ENCODE data around the gene ADAMTS20.
"Not testable (repeated sequence)": the region's sequence is repeated elsewhere in the genome, so short reads cannot be mapped to it uniquely, and the experiment has no call there.

The ADAMTS20 gene

DNA sequence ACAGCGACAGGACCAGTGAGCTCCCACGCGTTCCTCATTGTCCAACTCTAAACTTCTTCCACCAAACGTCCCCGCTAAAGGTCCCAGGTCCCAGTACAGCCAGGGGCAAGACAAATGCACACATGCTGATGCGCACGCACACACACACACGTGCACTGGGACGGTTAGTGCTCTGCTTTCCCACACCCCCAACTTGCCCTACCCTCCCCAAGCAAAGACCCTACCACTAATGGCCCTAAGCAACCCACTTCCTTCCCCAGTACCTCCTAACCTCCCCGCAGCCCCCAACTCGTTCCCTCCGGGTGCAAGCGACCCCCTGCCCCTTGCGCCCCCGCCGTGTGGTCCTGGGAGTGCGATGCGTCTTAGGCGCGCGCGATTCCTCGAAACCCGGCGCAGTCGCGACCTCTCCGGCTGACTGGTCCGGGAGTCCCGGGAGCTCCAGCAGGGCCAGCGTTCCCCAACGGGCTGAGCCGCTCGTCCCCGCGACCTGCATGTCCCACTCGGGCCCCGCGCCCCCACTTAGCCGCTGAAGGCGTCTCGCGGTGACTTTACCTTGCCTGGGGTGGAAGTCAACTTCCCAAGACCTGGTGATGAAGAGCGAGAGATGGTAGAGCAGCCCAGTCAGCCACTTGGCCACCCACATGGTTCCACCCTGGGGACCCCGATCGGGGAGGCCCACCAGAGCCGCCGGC, 578 bp downstream of the ADAMTS20 start:
- H3K4me3 ChIP-seq (ENCODE audit: low read length) = peak overlapping the region; percentile 54
- TF ChIP-seq, protein P1, sequence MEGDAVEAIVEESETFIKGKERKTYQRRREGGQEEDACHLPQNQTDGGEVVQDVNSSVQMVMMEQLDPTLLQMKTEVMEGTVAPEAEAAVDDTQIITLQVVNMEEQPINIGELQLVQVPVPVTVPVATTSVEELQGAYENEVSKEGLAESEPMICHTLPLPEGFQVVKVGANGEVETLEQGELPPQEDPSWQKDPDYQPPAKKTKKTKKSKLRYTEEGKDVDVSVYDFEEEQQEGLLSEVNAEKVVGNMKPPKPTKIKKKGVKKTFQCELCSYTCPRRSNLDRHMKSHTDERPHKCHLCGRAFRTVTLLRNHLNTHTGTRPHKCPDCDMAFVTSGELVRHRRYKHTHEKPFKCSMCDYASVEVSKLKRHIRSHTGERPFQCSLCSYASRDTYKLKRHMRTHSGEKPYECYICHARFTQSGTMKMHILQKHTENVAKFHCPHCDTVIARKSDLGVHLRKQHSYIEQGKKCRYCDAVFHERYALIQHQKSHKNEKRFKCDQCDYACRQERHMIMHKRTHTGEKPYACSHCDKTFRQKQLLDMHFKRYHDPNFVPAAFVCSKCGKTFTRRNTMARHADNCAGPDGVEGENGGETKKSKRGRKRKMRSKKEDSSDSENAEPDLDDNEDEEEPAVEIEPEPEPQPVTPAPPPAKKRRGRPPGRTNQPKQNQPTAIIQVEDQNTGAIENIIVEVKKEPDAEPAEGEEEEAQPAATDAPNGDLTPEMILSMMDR (conservative IDR thresholded peaks at IDR 0.05; ENCODE audit: low read depth, low read length) = no peak
- no peak for DNase-seq (ENCODE audit: low read depth)

DNA sequence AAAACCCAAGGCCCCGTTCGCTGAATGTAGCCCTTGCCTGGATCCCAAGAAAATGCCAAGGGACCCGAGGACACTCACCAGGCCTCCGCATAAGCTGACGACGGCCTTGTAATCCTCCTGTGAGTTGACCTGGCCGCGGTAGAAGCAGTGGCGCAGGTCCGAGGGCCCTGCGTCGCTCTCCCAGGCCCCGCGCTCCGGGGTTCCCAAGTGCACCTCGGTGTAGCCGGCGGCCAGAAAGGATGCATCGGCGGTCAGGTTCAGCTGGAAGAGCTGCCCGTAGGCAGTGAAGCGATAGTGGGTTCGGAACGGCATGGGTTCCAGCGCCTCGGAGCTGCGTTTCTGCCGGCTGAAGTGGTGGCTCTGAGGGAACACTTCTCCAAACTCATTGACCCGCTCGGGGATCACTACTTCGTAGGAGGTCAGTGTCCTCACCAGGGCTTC, 1.2 kb downstream of the ADAMTS20 start:
- peak overlapping the region; percentile 54 for H3K4me3 ChIP-seq (ENCODE audit: low read length)
- TF ChIP-seq, protein P1 (conservative IDR thresholded peaks at IDR 0.05; ENCODE audit: low read depth, low read length) = no peak
- DNase-seq (ENCODE audit: low read depth) = no peak

DNA sequence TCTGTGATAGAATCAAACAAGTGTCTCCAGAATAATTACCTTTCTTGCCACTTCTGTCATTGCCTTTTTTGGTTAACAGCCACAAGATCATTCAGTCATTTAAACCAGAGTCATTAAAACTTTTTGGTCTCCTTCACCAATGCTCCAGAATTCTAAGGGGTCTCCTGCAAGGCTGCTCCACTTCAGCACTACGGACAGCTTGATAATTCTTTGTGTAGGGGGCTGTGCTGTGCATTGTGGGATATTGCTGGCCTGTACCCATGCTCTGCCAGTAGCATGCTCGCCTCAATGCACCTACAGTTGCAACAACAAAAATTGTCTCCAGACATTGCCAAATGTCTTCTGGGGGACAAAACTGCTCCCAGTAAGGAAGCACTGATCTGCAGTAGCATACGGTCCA, 7.3 kb downstream of the ADAMTS20 start:
- TF ChIP-seq, protein P1 (conservative IDR thresholded peaks at IDR 0.05; ENCODE audit: low read depth, low read length) = no peak
- no peak for DNase-seq (ENCODE audit: low read depth)
- no peak overlapping the region for H3K4me3 ChIP-seq (ENCODE audit: low read length)

DNA sequence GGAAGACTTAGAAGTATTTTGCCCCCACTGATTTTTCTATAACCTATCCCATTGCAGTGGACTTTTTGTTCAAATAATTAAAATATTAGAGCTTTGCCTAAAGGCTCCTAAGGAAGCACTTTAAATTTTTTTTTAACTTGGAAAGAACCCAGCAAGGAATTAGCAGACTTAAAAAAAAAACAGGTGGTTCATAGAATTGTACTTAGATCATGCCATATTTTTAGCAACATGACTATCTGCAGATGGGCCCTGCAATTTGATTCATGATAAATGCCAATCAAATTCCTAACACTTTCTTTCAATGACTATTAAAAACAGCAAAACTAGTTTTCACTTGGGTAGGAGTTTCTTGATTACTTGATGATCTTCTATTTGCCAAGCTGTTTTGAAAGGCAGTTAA, 11.5 kb downstream of the ADAMTS20 start:
- DNase-seq (ENCODE audit: low read depth) = peak; percentile 64
- no peak overlapping the region for H3K4me3 ChIP-seq (ENCODE audit: low read length)
- TF ChIP-seq, protein P1 (conservative IDR thresholded peaks at IDR 0.05; ENCODE audit: low read depth, low read length) = no peak

DNA sequence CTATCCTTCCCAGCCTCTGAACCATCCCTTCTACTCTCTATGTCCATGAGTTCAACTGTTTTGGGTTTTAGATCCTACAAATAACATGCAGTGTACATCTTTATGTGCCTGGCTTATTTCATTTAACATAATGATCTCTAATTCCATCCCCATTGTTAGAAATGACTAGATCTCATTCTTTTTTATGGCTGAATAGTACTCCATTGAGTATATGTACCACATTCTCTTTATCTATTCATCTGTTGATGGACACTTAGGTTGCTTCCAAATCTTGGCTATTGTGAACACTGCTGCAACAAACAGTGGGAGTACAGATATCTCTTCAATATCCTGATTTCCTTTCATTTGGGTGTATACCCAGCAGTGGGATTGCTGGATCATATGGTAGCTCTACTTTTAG, 14.3 kb downstream of the ADAMTS20 start:
- H3K4me3 ChIP-seq (ENCODE audit: low read length) = not testable (repeated sequence)

DNA sequence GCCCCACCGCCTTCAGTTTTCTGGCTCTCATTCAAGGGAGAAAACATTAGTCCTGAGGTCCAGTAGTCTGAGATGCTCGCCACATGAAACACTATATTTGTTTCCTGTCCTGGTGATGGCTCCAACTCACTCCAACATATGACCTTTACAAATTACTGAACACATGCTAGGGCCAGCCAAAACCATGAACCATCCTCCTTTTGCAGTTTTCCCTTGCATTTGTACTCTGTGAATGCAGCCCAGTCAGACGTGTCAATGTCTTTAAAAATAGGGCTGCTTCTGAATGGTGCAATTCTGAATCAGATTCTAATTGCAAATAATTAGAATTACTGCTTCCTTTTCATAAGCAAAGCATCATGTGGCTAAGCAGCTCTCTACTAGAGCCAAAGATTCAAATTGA, 36.0 kb downstream of the ADAMTS20 start:
- DNase-seq (ENCODE audit: low read depth) = no peak
- TF ChIP-seq, protein P1 (conservative IDR thresholded peaks at IDR 0.05; ENCODE audit: low read depth, low read length) = no peak
- H3K4me3 ChIP-seq (ENCODE audit: low read length) = no peak overlapping the region

More for the DNA sequence above, 14.3 kb downstream of the ADAMTS20 start:
- DNase-seq (ENCODE audit: low read depth) = not testable (repeated sequence)

DNA sequence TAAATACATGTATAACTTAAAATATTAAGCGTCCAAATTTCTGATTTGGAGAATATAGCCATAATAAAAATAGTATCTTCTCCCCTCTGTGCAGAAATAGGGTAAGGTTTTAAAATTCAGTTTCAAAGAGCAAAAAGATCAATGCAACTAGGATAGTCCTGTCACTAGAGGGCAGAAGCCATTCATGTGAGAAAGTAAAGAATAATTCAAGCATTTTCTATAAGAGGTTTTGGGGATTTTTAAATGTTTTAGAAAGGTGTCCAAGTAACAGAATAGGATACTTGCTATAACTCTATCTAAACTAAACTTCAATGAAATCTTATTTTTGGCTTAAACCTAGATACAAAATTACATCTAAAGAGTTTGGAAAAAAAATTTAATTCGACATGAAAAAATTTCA, 50.3 kb downstream of the ADAMTS20 start:
- TF ChIP-seq, protein P1 (conservative IDR thresholded peaks at IDR 0.05; ENCODE audit: low read depth, low read length) = peak; percentile 74
- no peak overlapping the region for H3K4me3 ChIP-seq (ENCODE audit: low read length)
- no peak for DNase-seq (ENCODE audit: low read depth)

Measured in retinal pigment epithelial cell (primary cell).